GM18867 (cell line): ENCODE data around the gene MYO10.
"Not testable (repeated sequence)": the region's sequence is repeated elsewhere in the genome, so short reads cannot be mapped to it uniquely, and the experiment has no call there.

Source experiments
- ATAC-seq: cut with Tn5 transposase; IDR thresholded peaks from one replicate; pipeline ENCODE4 v1.9.1; 2021; ENCODE audit warnings: mild to moderate bottlenecking, moderate library complexity; ENCODE audit not compliant: unreplicated experiment

The MYO10 gene

DNA sequence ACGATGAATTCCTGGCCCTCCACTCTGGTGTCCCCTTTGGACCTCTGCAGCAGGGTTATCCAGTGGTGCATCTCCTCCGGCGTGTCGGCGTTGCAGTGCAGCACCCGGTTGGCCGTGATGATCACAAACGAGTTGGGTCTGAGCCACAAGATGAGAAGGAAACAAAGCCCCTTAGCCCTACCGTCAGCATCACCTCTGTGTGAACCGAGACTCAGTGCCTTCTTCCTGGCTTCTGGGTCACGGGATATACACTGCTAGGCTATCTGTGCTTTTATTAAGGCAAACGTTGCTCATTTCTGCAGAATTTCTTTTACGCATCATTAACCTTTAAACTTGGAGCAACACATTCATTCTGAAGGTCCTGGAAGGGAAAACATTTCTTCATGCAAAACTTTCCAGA, 254.2 kb downstream of the MYO10 start:
- no peak for ATAC-seq

DNA sequence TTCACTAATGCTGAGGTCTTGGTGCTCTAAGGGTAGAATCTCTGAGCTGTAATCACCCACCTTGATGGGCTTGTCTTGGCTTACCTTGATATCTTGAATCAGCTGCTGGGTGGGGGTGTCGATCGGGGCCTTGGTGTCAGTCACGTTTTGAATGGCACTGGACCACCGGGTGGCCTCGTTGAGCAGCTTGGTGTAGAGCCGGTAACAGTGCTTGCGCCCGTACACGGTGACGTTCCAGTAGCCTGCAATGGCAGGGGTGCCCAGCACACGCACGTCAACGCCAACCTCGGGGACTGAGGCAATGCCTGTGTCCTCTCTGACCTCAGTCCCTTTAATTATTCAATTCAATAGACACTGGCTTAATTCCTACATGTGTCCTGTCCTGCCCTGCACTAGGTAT, 256.2 kb downstream of the MYO10 start:
- ATAC-seq, result no peak

DNA sequence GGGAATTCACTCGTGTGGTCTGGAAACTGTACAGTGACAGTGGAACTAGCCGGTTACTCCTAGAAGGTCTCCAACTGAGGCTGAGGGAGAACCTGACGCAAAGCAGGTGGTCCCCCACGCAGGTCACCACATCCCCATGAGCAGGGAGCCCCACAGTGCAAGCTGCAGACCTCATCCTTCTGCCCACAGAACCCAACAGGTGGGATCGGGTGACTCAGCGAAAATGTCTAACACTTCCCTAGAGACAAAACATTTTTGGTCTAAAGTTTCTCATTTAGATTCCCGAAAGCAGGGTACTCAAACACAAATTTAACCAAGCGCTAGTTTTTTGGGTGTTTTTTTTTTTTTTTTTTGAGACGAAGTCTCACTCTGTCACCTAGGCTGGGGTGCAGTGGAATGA, 256.9 kb downstream of the MYO10 start:
- ATAC-seq, result no peak

DNA sequence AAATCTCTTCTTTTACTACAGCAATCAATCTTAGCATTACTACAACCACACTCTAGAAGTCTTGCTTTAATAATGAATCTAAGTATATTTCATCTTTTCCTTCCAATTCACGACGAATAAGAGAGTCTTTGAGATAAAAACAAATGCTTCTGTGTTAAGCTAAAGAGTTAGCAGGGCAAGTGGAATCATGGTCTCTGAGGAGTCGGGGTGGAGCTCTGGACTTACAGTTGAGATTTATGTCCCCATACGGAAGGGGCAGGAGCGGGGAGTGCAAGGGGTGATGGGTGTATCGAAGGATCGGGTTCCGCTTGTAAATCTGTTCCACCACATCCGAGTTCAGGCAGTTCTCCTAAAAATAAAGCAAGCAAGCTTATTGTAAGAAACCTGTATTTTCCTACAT, 260.3 kb downstream of the MYO10 start:
- no peak for ATAC-seq

DNA sequence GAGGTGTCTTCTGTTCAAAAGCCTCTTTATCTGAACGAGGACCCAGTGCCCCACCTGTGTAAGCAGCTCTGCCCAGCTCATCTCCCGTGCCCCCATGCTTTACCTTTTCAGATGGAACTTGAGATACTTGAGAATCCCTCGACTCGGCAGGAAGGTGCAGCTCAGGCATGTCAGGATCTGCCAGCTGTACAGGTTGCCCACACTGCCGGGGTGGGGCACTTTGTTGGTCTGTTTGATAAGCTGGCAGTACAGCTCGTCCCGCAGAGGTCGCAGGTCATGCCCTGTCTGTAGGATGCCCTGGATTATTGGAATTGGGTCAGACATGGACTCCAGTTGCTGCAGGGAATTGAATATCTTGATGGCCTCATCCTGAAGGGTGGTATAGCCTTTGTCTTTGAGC, 261.3 kb downstream of the MYO10 start:
- no peak for ATAC-seq

DNA sequence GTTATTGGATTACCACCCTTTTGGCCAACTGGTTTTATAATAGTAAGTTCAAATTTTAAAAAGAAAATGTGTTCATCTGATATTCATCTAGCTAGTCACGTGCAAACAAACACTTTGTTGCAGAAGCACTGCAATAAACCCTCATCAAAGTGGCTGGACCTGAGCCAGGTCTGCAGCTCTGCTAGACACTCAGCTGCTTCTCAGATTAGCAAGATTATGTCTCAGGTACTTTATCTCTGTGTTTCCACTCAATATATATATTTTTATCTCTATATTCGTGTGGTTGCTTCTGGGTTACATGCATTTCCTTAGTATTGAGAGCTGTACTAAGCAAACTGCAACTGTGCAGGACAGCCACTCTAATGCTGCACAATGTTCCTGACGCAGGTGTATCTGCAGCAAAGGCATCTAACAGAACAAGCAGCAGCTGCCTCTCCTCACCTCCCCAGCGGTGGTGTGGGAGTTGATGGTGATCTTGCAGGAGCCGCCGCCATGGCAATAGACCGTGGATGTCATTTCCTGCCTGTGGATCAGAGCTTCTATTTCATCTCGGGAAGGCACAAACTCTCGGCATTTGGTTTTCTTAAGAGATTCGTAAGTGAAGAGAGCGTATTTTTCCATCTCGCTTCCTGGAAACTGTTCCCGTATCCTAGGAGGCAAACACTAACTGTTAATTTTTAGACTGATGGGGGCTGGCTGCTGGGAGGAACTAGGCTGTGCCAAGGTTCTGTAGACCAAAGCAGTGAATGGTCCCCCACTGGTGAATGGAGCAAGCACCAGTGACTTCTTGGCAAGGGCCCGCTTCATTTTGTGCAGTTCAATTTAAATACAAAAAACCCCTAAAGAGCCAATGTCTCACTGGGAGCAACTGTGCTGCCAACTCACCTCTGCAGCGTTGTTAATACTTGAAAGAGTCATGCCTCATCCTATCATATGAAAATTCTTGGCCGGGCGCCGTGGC, 262.6 kb downstream of the MYO10 start:
- no peak for ATAC-seq

DNA sequence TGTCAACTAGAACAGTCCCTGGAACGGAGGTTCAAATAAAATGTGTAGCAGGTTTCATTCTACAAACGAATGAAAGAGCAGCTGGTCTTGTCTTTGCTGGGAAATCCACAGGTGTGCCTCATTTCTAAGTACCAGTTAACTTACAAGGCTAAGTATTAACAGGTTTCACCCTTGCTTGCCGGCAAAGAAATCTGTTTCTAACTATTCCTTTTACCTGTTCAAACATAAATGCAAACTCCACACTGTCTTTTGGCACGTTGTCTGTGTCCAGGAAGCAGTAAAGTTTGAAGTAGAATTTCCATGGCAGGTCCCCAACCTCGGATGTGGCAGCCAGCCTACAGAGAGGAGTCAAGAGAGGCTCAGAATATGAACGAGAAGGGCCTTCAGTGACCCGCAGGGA, 264.9 kb downstream of the MYO10 start:
- no peak for ATAC-seq

DNA sequence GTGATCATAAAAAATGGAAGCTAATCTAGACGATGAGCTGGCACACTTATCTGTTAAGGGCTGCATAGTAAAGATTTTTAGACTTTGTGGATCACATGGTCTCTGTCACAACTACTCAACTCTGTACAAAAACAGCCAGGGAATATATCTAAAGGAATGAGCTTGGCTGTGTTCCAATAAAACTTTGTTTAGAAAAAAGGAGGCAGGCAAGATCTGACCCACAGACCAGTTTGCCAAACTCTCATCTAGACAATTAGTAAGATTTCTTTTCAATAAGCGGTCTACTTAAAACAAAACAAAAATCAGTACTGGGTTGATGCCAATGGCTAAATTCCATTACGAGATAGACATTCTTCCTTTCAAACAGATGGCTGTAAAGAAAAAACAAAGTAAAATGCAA, 266.3 kb downstream of the MYO10 start:
- no peak for ATAC-seq

DNA sequence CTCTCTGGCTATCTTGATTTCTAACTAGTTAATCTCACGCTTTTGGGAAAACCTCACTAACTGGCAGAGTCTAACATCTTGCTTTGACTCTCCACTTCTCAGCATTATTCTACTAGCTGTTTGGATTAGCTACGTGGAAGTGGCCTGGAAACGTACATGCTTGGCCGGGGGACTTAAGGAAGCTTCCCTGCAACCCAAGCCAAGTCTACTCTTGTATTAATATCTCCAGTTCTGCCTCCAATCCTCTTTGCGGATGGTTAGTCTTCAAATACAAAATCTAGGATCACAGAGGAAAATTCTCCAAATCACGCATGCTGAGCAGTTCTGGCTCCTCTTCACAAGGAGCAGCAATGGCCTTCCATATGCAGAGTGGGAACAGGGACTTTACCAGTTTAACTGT, 267.5 kb downstream of the MYO10 start:
- ATAC-seq, result no peak

DNA sequence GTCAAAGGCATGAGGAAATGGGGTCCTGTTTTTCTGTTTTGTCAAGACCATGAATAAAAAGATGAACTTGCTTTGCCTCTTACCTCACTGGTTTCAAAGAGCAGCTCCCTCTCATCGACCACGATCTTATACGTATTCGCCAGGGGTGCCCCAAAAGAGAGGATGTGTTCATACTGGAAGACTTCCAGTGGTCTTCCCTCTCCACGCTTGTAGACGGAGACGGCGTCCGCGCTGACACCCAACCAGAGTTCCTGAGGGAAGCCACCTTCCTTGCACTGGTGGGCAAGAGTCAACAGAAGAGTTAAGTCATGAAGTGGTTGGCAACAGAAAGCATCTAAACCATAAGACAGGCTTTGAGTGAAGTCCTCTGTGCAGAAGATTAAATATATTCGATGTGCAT, 267.9 kb downstream of the MYO10 start:
- ATAC-seq, result no peak

DNA sequence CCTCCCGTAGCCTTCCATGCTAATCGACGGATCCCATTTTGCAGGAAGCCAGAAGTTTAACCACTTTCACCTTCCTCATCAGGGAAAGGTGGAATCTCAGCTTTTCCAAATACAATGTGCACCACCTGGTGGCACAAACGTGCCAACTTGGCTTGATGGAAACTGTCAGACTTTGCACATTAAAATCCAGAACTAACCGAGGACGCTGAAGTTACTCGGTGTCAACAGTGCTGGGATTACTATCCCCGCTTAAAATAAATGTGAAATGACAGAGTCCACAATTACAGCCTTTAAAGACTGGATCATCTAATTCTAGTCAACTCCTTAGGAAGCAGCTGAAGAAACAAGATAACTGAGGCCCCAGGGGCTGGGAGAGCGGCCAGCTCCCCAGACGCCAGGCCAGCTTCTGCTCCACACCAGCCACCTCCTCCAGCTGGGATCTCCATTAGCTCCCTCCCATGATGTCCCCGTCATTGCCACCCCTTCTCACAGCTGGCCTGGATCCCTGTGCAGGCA, 269.1 kb downstream of the MYO10 start:
- ATAC-seq, result no peak

DNA sequence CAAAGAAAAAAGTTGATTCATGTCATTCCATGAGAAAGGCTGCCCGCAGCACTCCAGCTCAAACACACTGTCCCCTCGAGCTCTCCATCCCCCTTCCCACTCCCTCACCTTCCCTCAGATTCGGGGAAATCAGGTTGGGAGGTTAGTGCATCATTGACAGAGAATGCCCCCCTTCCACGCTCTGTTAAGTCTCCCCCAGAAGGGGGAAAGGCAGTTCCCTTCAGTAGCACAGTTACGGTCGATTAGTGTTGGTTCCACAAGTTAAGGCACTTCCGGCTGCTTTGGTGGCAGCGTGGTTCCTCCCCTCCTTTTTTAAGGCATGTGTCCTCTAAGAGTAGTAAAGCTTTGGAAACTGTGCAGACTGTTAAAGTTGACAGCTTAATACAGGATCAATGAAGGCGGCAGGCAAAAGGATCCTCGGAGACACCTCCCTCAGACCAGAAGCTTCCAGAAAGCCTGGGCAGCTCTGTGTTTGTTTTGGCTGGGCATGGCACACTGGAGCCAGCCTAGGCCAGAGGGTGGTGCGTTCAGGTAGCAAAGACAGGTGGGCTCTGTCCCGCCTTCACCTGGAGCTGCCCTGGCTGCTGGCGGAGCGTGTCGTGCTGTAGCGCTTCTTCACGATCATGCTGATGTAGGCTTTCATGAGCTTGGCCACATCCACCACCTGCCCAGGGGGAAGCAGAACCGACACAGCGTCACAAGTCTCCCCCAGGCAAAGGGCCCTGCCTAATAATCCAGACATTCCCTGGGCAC, 269.8 kb downstream of the MYO10 start:
- ATAC-seq, result no peak

DNA sequence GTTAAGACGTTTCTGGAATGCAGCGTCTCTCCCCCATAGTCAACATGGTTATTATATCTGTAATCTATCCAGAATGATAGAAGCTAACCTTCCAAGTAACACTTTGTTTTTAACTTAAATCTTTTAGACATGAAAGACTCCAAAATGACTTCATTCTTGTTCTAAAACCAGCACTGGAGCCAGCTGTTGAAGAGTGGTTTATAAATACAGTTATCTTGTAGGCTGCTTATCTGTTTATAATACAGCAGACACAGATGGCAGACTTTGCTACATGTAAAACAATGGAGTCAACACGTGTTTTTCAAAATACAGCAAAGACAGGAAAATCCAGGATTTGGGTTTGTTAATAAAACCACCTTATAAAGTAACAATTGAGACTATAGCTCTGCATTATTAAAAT, 270.5 kb downstream of the MYO10 start:
- no peak for ATAC-seq

DNA sequence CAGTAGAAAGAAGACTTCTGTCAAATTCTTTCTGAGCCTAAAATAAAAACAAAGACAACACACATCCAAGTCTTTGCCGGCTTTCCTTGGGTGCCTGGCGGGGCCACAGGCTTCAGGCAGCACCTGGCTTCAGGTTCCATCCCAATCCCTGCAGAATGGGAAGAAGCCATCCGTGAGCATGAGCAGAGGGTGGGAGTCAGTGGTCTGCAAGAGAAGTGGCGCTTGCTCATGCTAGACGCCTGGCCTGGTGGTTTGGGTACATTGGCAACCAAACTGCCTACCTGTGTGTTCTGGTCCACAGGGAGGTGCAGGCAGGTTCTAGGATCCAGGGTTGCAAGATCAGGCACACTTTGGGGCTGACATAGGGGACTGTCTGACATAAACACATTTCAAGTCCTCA, 271.7 kb downstream of the MYO10 start:
- no peak for ATAC-seq

DNA sequence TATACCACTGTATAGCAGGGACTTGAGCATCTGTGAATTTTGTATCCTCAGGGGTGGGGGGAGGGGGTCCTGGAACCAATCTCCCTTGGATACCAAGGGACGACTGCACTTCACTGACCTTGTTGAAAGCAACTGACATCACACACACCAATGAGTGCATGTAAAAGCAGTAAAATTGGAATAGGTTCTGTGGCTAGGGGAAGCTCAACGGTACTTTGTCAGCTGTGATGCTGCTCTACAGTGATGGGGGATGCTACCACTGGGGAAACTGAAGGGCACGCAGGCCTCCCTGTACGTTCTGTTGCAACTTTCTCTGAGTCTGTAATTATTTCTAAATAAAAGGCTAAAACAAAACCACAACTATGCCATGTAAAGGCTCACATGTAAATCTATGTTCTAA, 272.2 kb downstream of the MYO10 start:
- no peak for ATAC-seq

DNA sequence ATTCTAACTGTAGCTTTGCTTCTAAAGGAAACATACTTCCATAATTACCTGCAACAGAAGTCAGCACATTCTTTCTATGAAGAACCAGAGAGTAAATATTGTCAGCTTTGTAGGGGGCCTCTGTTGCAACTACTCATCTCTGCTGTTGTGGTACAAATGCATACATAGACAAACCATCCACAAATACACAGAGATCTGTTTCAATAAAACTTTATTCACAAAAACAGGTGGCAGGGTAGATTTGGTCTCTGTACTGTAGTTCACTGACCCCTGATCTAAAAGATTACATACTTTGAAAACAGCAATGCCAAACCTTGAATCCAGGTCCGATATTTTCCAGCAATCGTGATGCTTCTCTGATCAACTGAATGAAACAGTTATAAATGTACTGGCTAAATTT, 274.4 kb downstream of the MYO10 start:
- no peak for ATAC-seq

DNA sequence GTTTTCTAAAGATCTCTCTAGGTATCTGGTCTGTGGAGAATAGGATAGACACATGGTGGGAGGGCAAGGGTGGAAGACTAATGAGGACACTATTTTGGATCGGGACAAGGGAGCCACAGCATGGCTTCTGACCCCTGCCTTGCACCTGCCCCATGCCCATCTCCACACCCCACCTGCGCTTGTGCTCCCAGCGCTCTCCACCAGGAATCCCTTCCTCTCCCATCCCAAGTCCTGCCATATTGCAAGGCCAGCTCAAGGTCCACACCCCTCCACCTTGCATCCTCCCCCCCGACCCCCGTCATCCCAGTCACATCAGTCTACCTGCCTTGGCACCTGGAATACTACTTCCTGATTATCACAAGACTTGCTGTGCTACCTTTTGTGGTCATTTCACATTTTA, 275.1 kb downstream of the MYO10 start:
- no peak for ATAC-seq

DNA sequence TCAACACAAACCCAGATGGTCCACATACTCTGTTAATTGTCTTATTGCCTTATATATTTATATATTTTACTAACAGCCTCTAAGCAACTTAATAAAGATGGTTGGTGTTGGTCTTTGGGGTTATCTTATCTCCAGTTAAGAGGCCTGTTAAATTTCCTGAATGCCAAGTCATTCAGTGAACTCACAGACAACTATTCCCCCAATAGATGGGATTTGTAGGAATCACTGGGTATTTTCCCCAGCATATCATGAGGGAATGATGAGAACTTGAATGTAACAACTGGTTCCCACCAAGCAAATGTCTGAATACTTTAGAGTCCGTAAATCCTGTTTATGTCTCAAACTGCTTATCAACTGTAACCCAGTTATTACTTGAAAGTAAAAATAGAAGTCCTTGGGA, 276.6 kb downstream of the MYO10 start:
- no peak for ATAC-seq

DNA sequence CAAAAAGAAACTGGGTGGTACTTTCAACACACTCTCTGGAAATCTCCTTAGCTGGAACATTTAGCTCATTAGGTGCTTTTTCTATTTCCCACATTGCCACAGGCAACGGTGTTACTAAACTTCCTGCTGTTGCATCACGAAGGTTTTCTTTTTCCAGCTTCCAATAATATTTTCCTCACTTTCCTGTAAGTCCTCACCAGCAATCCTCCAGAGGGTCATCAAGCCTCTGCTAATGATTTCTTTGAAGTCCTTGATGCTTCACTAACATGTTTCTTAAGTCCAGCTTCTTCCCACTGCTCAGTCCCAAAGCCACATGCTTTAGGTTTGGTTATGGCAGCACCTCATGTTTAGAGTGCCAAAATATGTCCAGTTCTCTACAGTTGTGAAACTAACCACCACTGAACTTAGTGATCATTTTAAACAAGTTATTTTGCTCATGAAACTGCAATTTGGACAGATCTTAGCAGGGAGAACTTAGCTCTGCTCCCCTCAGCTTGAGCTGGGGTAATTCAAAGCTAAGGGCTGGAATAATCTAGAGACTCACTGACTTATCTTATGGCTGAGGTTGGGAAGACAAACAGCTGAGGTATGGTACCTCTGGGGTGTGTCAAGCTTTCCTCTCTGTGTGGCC, 279.4 kb downstream of the MYO10 start:
- ATAC-seq, result no peak

DNA sequence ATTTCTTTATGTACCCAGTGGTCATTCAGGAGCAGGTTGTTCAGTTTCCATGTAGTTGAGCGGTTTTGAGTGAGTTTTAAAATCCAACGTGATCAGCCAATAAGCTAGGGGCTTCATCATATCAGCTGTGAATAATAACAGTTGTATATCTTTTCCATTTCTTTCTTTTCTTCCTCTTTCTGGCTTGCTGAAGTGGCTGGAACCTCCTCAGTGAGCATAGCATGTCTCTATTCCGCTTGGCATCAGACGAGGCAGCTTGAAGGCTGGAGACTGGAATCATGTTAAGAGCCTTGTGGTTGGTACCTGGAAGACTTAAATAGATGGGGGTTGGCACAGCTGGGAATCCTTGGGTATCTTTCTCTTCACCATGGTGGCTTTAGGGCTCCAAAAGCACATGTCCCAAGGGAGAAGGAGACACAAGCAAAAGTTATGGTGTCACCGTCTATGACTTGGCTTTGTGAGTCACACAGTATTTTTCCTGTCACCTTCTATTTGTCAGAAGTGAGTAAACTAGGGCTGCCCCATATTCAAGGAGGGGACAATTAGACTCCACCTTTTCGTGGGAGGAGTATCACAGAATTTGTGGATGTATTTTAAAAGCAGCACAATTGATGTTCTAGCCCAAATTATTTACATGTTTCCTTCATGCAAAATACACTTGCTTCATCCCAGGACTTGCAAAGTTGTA, 281.3 kb downstream of the MYO10 start:
- no peak for ATAC-seq

DNA sequence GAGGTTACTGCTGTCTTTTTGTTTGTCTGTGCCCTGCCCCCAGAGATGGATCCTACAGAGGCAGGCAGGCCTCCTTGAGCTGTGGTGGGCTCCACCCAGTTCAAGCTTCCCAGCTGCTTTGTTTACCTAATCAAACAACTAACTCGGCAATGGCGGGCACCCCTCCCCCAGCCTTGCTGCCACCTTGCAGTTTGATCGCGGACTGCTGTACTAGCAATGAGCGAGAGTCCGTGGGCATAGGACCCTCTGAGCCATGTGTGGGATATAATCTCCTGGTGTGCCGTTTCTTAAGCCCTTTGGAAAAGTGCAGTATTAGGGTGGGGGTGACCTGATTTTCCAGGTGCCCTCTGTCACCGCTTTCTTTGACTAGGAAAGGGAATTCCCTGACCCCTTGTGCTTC, 287.3 kb downstream of the MYO10 start:
- not testable (repeated sequence) for ATAC-seq
